ENCODE measurements around the gene SCN1B.

SCN1B gene

GRCh38 chr19:35066691-35067563, 36.7 kb downstream of the SCN1B start:
- TF ChIP-seq CTCF (IDR thresholded peaks at IDR 0.05; ENCODE audit: extremely low read depth, missing control alignments), result peak; percentile 91
- DNase-seq (ENCODE audit: low spot score), result peak; percentile 93

DNA sequence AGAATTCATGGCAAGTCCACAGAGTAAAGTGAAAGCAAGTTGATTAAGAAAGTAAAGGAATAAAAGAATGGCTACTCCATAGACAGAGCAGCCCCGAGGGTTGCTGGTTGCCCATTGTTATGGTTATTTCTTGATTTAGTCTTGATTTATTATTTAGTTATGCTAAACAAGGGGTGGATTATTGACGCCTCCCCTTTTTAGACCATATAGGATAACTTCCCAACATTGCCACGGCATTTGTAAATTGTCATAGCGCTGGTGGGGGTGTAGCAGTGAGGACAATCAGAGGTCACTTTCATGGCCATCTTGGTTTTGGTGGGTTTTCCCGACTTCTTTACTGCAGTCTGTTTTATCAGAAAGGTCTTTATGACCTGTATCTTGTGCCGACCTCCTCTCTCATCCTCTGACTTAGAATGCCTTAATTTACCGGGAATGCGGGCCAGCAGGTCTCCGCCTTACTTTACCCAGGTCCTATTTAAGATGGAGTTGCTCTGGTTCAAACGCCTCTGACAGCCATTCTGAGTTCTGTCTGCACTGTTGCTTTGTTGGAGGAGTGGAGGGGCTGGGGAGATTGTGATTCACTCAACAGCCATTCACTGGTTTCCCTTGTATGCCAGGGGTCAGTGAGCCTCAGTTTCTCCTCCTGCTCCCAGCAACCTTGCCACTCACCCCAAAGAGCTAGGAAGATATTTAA, 38.8 kb downstream of the SCN1B start:
- no peak for DNase-seq (ENCODE audit: low spot score)
- no peak for TF ChIP-seq CTCF (IDR thresholded peaks at IDR 0.05; ENCODE audit: extremely low read depth, missing control alignments)

GRCh38 chr19:35069696-35070095, 39.4 kb downstream of the SCN1B start:
- DNase-seq (ENCODE audit: low spot score), result no peak
- TF ChIP-seq CTCF (IDR thresholded peaks at IDR 0.05; ENCODE audit: extremely low read depth, missing control alignments), result no peak

GRCh38 chr19:35070471-35070870, 40.2 kb downstream of the SCN1B start:
- TF ChIP-seq CTCF (IDR thresholded peaks at IDR 0.05; ENCODE audit: extremely low read depth, missing control alignments), result no peak
- DNase-seq (ENCODE audit: low spot score), result no peak

GRCh38 chr19:35073516-35073915, 43.2 kb downstream of the SCN1B start:
- no peak for DNase-seq (ENCODE audit: low spot score)
- TF ChIP-seq CTCF (IDR thresholded peaks at IDR 0.05; ENCODE audit: extremely low read depth, missing control alignments), result no peak

GRCh38 chr19:35073941-35074340, 43.7 kb downstream of the SCN1B start:
- no peak for TF ChIP-seq CTCF (IDR thresholded peaks at IDR 0.05; ENCODE audit: extremely low read depth, missing control alignments)
- no peak for DNase-seq (ENCODE audit: low spot score)

All from GM20000 (cell line).